HepG2 (cell line): ENCODE data around the gene RNH1. TPM values are rescaled to one million over a fixed set of nuclear protein-coding genes. Genes with fewer than 3 reads are reported as not detected.

Experiments
- AHDC1 ChIP-seq: sonication (generic); formaldehyde crosslinking; IDR thresholded peaks from 2 replicates; pipeline ENCODE4 v1.5.1; 2020; ENCODE audit warnings: mild to moderate bottlenecking, missing genetic modification reagents, borderline replicate concordance
- CHD2 ChIP-seq: IDR thresholded peaks from 2 replicates; pipeline ENCODE4 v1.6.1; 2011; ENCODE audit warnings: low read depth, low read length, improper control_type of control experiment
- ELF4 ChIP-seq: sonication (generic); formaldehyde crosslinking; IDR thresholded peaks from 2 replicates; pipeline ENCODE4 v1.5.0; 2020; ENCODE audit warnings: missing genetic modification reagents, mild to moderate bottlenecking, moderate library complexity, borderline replicate concordance
- EP300 ChIP-seq, 3 experiments: sonication (generic) in 1 of 3; formaldehyde crosslinking in 1 of 3; IDR thresholded peaks; 2 replicates each; pipeline versions ENCODE4 v1.5.1 to v1.6.1; 2011 to 2020; ENCODE audit warnings: low read depth in 2 of 3, low read length in 2 of 3, borderline replicate concordance in 1 of 3, improper control_type of control experiment in 1 of 3, mild to moderate bottlenecking in 1 of 3, missing genetic modification reagents in 1 of 3, moderate library complexity in 1 of 3
- FOXA3 ChIP-seq: IDR thresholded peaks from 2 replicates; pipeline ENCODE4 v1.6.1; 2016; ENCODE audit warnings: missing genetic modification reagents, missing compliant biosample characterization
- ISL2 ChIP-seq: sonication (generic); formaldehyde crosslinking; IDR thresholded peaks from 2 replicates; pipeline ENCODE4 v1.5.0; 2020; ENCODE audit warnings: missing genetic modification reagents
- KAT7 ChIP-seq: IDR thresholded peaks from 2 replicates; pipeline ENCODE4 v1.6.1; 2018; ENCODE audit warnings: borderline replicate concordance, missing compliant biosample characterization
- MAFF ChIP-seq: IDR thresholded peaks from 2 replicates; pipeline ENCODE4 v1.6.1; 2011; ENCODE audit warnings: low read depth, low read length, improper control_type of control experiment
- MTA3 ChIP-seq: sonication (generic); formaldehyde crosslinking; IDR thresholded peaks from 2 replicates; pipeline ENCODE4 v1.4.0; 2020; ENCODE audit warnings: missing genetic modification reagents
- NKX3-1 ChIP-seq: sonication (generic); formaldehyde crosslinking; IDR thresholded peaks from 2 replicates; pipeline ENCODE4 v1.5.0; 2020; ENCODE audit warnings: missing genetic modification reagents
- RNF2 ChIP-seq: fragments of 450-650 bp; conservative IDR thresholded peaks from 2 replicates; pipeline ENCODE4 v1.6.1; 2016; ENCODE audit warnings: low read depth
- SP2 ChIP-seq: sonication (generic); formaldehyde crosslinking; IDR thresholded peaks from 2 replicates; pipeline ENCODE4 v1.5.1; 2020; ENCODE audit warnings: mild to moderate bottlenecking, missing genetic modification reagents
- ZBTB20 ChIP-seq: sonication (generic); formaldehyde crosslinking; IDR thresholded peaks from 2 replicates; pipeline ENCODE4 v1.8.1; 2023; ENCODE audit warnings: missing genetic modification reagents, low read depth, mild to moderate bottlenecking, borderline replicate concordance
- ZFP36 ChIP-seq: fragments of 150-350 bp; IDR thresholded peaks from 2 replicates; pipeline ENCODE4 v1.6.1; 2018; ENCODE audit warnings: borderline replicate concordance, low read length, low read depth; ENCODE audit not compliant: partially characterized antibody
- ZMYM2 ChIP-seq: sonication (generic); formaldehyde crosslinking; IDR thresholded peaks from 2 replicates; pipeline ENCODE4 v1.8.0; 2022; ENCODE audit warnings: mild to moderate bottlenecking, missing genetic modification reagents
- ZNF644 ChIP-seq: IDR thresholded peaks from 2 replicates; pipeline ENCODE4 v1.6.1; 2016; ENCODE audit warnings: low read depth
- ZNF773 ChIP-seq: sonication (generic); formaldehyde crosslinking; IDR thresholded peaks from 2 replicates; pipeline ENCODE4 v1.4.0; 2020; ENCODE audit warnings: missing genetic modification reagents, borderline replicate concordance
- ZNF781 ChIP-seq: sonication (generic); formaldehyde crosslinking; IDR thresholded peaks from 2 replicates; pipeline ENCODE4 v1.5.1; 2020; ENCODE audit warnings: borderline replicate concordance, mild to moderate bottlenecking, missing genetic modification reagents; ENCODE audit errors: not compliant biosample characterization
- ZNF788 ChIP-seq: sonication (generic); formaldehyde crosslinking; IDR thresholded peaks from 2 replicates; pipeline ENCODE4 v1.5.0; 2020; ENCODE audit warnings: mild to moderate bottlenecking, missing genetic modification reagents, borderline replicate concordance
- ZNF839 ChIP-seq: sonication (generic); formaldehyde crosslinking; IDR thresholded peaks from 2 replicates; pipeline ENCODE4 v1.4.0; 2020; ENCODE audit warnings: missing genetic modification reagents, mild to moderate bottlenecking, borderline replicate concordance
- ZNF891 ChIP-seq: sonication (generic); formaldehyde crosslinking; IDR thresholded peaks from 2 replicates; pipeline ENCODE4 v1.5.0; 2020; ENCODE audit warnings: mild to moderate bottlenecking, missing genetic modification reagents
- polyA plus RNA-seq, 8 experiments: library from polyadenylated mRNA; depleted of rRNA in 3 of 8; stranded (reverse) in 7 of 8; unstranded in 1 of 8; fragments of >200 nt; fragmentation: Illumina TruSeq in 4 of 8; extraction: Trizol in 4 of 8; gene quantifications; 2 replicates each; pipeline versions ENCODE4 v1.2.1 to v1.2.3, GENCODE V29; 2011 to 2016; ENCODE audit warnings: low read depth in 4 of 8, missing spikeins in 1 of 8, mixed read lengths in 1 of 8; ENCODE audit not compliant: insufficient read depth in 1 of 8
- total RNA-seq, 5 experiments: library from RNA; depleted of rRNA; stranded (reverse); fragments of >200 nt; fragmentation: Illumina TruSeq; extraction: Trizol; gene quantifications; 2 replicates each; pipeline ENCODE4 v1.2.3, GENCODE V29; 2016; ENCODE audit warnings: low read depth in 1 of 5
- TF ChIP-seq, protein P1 (sequence below): sonication (generic); formaldehyde crosslinking; IDR thresholded peaks from 2 replicates; pipeline ENCODE4 v1.4.0; 2020; ENCODE audit warnings: missing genetic modification reagents, borderline replicate concordance

The RNH1 gene
- total and polyA plus RNA-seq, 2 of the 13 experiments (the other 11 are each of a cell fraction or from before 2014, with no cell fraction given), result 36.0 to 74.1 TPM

DNA sequence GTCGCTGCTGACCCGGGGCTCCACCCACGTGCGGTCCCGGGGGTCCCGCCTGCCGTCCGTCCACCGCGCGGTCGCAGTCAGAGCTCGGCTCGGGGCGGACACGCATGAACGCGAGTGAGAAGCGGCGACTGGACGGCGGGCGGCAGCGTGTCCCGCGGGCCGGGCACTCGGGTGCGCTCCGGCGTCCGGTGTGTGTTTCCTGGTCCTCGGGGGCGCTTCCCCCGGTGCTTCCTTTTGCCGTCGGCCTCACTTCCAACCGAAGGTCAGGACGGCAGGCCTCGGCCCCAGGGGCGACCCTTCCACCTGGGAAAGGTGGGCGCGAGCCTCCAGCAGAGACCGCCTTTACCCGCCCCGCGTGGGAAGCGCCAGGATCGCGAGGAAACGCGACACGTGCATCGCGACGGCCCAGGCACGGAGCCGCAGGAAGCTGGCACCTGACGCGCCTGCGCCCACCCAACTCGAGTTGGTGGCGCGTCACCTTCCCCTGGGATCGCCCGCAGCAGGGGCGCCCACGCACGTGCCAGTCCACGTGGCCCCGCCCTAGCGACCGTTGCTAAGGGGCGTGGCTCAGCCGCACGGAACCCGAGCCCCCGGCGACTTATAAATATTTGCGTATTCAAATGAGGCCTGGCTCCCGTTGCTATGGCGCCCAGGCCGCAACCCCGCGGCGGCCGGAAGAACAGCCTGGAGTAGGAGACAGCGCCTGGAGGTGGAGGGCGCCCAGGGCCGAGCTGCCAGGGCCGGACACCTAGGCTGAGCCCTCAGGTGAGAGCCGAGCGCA is 30.0 kb upstream of the RNH1 start, which contains the start of gene LRRC56 (continued):
- peak; percentile 34; the same call in 1 of the 2 replicates for TF ChIP-seq ZNF839 (CRISPR knock-in tag)
- TF ChIP-seq NKX3-1 (CRISPR knock-in tag), result no peak
- TF ChIP-seq ZFP36, result no peak
- TF ChIP-seq, protein P1, sequence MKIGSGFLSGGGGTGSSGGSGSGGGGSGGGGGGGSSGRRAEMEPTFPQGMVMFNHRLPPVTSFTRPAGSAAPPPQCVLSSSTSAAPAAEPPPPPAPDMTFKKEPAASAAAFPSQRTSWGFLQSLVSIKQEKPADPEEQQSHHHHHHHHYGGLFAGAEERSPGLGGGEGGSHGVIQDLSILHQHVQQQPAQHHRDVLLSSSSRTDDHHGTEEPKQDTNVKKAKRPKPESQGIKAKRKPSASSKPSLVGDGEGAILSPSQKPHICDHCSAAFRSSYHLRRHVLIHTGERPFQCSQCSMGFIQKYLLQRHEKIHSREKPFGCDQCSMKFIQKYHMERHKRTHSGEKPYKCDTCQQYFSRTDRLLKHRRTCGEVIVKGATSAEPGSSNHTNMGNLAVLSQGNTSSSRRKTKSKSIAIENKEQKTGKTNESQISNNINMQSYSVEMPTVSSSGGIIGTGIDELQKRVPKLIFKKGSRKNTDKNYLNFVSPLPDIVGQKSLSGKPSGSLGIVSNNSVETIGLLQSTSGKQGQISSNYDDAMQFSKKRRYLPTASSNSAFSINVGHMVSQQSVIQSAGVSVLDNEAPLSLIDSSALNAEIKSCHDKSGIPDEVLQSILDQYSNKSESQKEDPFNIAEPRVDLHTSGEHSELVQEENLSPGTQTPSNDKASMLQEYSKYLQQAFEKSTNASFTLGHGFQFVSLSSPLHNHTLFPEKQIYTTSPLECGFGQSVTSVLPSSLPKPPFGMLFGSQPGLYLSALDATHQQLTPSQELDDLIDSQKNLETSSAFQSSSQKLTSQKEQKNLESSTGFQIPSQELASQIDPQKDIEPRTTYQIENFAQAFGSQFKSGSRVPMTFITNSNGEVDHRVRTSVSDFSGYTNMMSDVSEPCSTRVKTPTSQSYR (CRISPR knock-in tag), result no peak
- TF ChIP-seq FOXA3 (CRISPR knock-in tag), result no peak
- TF ChIP-seq ZNF891 (CRISPR knock-in tag), result no peak
- no peak for TF ChIP-seq ELF4 (CRISPR knock-in tag)
- TF ChIP-seq ZMYM2 (CRISPR knock-in tag), result no peak
- no peak for TF ChIP-seq MAFF
- no peak for TF ChIP-seq ZNF788 (CRISPR knock-in tag)
- TF ChIP-seq SP2 (CRISPR knock-in tag), result peak; percentile 46; the same call in 1 of the 2 replicates
- no peak for TF ChIP-seq RNF2
- TF ChIP-seq EP300 (IDR thresholded peaks at IDR 0.05; ENCODE audit: low read depth in 2 of 2, low read length in 2 of 2), result no peak
- 0 out of 2 replicates have a peak, but pooled peaks have one; percentile 16 for TF ChIP-seq EP300 (CRISPR knock-in tag; IDR thresholded peaks at IDR 0.05; ENCODE audit: borderline replicate concordance)
- no peak for TF ChIP-seq ZNF644 (CRISPR knock-in tag)
- TF ChIP-seq KAT7 (CRISPR knock-in tag), result no peak
- no peak for TF ChIP-seq ISL2
- TF ChIP-seq MTA3 (CRISPR knock-in tag), result no peak
- TF ChIP-seq ZBTB20 (CRISPR knock-in tag), result no peak
- no peak for TF ChIP-seq CHD2
- 0 out of 2 replicates have a peak, but pooled peaks have one; percentile 28 for TF ChIP-seq ZNF773 (CRISPR knock-in tag)
- no peak for TF ChIP-seq AHDC1 (CRISPR knock-in tag)
- no peak for TF ChIP-seq ZNF781 (CRISPR knock-in tag)
